ENCODE results near the gene TTC33.

GRCh38 chr5:40514976-40515375, 240.8 kb downstream of the TTC33 start:
- TF ChIP-seq, protein P1, sequence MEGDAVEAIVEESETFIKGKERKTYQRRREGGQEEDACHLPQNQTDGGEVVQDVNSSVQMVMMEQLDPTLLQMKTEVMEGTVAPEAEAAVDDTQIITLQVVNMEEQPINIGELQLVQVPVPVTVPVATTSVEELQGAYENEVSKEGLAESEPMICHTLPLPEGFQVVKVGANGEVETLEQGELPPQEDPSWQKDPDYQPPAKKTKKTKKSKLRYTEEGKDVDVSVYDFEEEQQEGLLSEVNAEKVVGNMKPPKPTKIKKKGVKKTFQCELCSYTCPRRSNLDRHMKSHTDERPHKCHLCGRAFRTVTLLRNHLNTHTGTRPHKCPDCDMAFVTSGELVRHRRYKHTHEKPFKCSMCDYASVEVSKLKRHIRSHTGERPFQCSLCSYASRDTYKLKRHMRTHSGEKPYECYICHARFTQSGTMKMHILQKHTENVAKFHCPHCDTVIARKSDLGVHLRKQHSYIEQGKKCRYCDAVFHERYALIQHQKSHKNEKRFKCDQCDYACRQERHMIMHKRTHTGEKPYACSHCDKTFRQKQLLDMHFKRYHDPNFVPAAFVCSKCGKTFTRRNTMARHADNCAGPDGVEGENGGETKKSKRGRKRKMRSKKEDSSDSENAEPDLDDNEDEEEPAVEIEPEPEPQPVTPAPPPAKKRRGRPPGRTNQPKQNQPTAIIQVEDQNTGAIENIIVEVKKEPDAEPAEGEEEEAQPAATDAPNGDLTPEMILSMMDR (IDR thresholded peaks at IDR 0.05): no peak
- TF ChIP-seq POLR2A (IDR thresholded peaks at IDR 0.05): no peak
